GM21786 (cell line): ENCODE results near the gene PDE8B.

ENCODE experiments used
- ATAC-seq: cut with Tn5 transposase; IDR thresholded peaks from one replicate; pipeline ENCODE4 v1.9.1; 2021; ENCODE audit not compliant: unreplicated experiment

PDE8B gene

GRCh38 chr5:77282337-77283027 is 72.0 kb downstream of the PDE8B start:
- no peak for ATAC-seq

- no peak for ATAC-seq
These were observed 74.9 kb downstream of the PDE8B start for GRCh38 chr5:77285251-77285841.

- no peak for ATAC-seq
These were observed 81.7 kb downstream of the PDE8B start for GRCh38 chr5:77292026-77292757.

- no peak for ATAC-seq
These were observed 83.7 kb downstream of the PDE8B start for GRCh38 chr5:77294185-77294584.

GRCh38 chr5:77295863-77296378 is 85.4 kb downstream of the PDE8B start:
- no peak for ATAC-seq

- ATAC-seq, result no peak
These were observed 87.7 kb downstream of the PDE8B start for GRCh38 chr5:77298146-77298545.

- ATAC-seq, result no peak
These were observed 90.0 kb downstream of the PDE8B start for GRCh38 chr5:77300451-77300850.

- no peak for ATAC-seq
These were observed 91.0 kb downstream of the PDE8B start for GRCh38 chr5:77301447-77301883.

- no peak for ATAC-seq
These were observed 91.8 kb downstream of the PDE8B start for GRCh38 chr5:77302247-77302646.

- no peak for ATAC-seq
These were observed 92.2 kb downstream of the PDE8B start for GRCh38 chr5:77302653-77303052.

GRCh38 chr5:77304388-77304787 is 93.9 kb downstream of the PDE8B start:
- no peak for ATAC-seq

GRCh38 chr5:77305222-77305846 is 94.9 kb downstream of the PDE8B start:
- ATAC-seq, result no peak

GRCh38 chr5:77305956-77306355 is 95.5 kb downstream of the PDE8B start:
- ATAC-seq, result no peak

GRCh38 chr5:77306531-77306930 is 96.1 kb downstream of the PDE8B start:
- no peak for ATAC-seq

GRCh38 chr5:77308154-77308960 is 97.9 kb downstream of the PDE8B start:
- no peak for ATAC-seq

GRCh38 chr5:77309140-77309539 is 98.7 kb downstream of the PDE8B start:
- no peak for ATAC-seq

- ATAC-seq, result no peak
These were observed 100.2 kb downstream of the PDE8B start for GRCh38 chr5:77310494-77311213.

- ATAC-seq, result no peak
These were observed 100.7 kb downstream of the PDE8B start for GRCh38 chr5:77311214-77311571.

GRCh38 chr5:77312413-77312812 is 101.9 kb downstream of the PDE8B start:
- ATAC-seq, result no peak
